ENCODE data around the gene FBXL16. TPM values are rescaled to one million over a fixed set of nuclear protein-coding genes. Genes with fewer than 3 reads are reported as not detected.

The FBXL16 gene
- total and polyA plus RNA-seq, 9 of the 15 experiments (the other 6 are each of a cell fraction or from before 2014, with no cell fraction given): 0.21 to 8.2 (median 1.7) TPM

- no peak for TF ChIP-seq POLR2AphosphoS2 (IDR thresholded peaks at IDR 0.05; ENCODE audit: low read length)
- TF ChIP-seq RAD21 (CRISPR knock-in tag; conservative IDR thresholded peaks at IDR 0.05 in 1 of 2, IDR thresholded peaks at IDR 0.05 in 1 of 2): peak in 1 of 2 experiments; percentile 43; a peak in 2 of 4 replicates
- TF ChIP-seq CREB1 (IDR thresholded peaks at IDR 0.05): no peak
- no peak for TF ChIP-seq CREB1 (CRISPR knock-in tag; IDR thresholded peaks at IDR 0.05)
- no peak for TF ChIP-seq ZNF436 (CRISPR knock-in tag; IDR thresholded peaks at IDR 0.05)
- TF ChIP-seq, protein P1, sequence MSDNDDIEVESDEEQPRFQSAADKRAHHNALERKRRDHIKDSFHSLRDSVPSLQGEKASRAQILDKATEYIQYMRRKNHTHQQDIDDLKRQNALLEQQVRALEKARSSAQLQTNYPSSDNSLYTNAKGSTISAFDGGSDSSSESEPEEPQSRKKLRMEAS (CRISPR knock-in tag; IDR thresholded peaks at IDR 0.05): 0 out of 2 replicates have a peak, but pooled peaks have one; percentile 25
- TF ChIP-seq, protein P2, sequence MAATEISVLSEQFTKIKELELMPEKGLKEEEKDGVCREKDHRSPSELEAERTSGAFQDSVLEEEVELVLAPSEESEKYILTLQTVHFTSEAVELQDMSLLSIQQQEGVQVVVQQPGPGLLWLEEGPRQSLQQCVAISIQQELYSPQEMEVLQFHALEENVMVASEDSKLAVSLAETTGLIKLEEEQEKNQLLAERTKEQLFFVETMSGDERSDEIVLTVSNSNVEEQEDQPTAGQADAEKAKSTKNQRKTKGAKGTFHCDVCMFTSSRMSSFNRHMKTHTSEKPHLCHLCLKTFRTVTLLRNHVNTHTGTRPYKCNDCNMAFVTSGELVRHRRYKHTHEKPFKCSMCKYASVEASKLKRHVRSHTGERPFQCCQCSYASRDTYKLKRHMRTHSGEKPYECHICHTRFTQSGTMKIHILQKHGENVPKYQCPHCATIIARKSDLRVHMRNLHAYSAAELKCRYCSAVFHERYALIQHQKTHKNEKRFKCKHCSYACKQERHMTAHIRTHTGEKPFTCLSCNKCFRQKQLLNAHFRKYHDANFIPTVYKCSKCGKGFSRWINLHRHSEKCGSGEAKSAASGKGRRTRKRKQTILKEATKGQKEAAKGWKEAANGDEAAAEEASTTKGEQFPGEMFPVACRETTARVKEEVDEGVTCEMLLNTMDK (IDR thresholded peaks at IDR 0.05; ENCODE audit: borderline replicate concordance, insufficient read depth, low read depth, low read length, poor library complexity, severe bottlenecking): peak; percentile 79
- TF ChIP-seq, protein P3, sequence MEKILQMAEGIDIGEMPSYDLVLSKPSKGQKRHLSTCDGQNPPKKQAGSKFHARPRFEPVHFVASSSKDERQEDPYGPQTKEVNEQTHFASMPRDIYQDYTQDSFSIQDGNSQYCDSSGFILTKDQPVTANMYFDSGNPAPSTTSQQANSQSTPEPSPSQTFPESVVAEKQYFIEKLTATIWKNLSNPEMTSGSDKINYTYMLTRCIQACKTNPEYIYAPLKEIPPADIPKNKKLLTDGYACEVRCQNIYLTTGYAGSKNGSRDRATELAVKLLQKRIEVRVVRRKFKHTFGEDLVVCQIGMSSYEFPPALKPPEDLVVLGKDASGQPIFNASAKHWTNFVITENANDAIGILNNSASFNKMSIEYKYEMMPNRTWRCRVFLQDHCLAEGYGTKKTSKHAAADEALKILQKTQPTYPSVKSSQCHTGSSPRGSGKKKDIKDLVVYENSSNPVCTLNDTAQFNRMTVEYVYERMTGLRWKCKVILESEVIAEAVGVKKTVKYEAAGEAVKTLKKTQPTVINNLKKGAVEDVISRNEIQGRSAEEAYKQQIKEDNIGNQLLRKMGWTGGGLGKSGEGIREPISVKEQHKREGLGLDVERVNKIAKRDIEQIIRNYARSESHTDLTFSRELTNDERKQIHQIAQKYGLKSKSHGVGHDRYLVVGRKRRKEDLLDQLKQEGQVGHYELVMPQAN (IDR thresholded peaks at IDR 0.05; ENCODE audit: borderline replicate concordance): no peak
- TF ChIP-seq ZNF408 (CRISPR knock-in tag; IDR thresholded peaks at IDR 0.05; ENCODE audit: low read depth): no peak
- TF ChIP-seq ZNF431 (CRISPR knock-in tag; IDR thresholded peaks at IDR 0.05): no peak
- no peak for TF ChIP-seq WHSC1 (IDR thresholded peaks at IDR 0.05; ENCODE audit: low read length)
- TF ChIP-seq, protein P4, sequence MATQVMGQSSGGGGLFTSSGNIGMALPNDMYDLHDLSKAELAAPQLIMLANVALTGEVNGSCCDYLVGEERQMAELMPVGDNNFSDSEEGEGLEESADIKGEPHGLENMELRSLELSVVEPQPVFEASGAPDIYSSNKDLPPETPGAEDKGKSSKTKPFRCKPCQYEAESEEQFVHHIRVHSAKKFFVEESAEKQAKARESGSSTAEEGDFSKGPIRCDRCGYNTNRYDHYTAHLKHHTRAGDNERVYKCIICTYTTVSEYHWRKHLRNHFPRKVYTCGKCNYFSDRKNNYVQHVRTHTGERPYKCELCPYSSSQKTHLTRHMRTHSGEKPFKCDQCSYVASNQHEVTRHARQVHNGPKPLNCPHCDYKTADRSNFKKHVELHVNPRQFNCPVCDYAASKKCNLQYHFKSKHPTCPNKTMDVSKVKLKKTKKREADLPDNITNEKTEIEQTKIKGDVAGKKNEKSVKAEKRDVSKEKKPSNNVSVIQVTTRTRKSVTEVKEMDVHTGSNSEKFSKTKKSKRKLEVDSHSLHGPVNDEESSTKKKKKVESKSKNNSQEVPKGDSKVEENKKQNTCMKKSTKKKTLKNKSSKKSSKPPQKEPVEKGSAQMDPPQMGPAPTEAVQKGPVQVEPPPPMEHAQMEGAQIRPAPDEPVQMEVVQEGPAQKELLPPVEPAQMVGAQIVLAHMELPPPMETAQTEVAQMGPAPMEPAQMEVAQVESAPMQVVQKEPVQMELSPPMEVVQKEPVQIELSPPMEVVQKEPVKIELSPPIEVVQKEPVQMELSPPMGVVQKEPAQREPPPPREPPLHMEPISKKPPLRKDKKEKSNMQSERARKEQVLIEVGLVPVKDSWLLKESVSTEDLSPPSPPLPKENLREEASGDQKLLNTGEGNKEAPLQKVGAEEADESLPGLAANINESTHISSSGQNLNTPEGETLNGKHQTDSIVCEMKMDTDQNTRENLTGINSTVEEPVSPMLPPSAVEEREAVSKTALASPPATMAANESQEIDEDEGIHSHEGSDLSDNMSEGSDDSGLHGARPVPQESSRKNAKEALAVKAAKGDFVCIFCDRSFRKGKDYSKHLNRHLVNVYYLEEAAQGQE (IDR thresholded peaks at IDR 0.05; ENCODE audit: borderline replicate concordance): peak; percentile 29; the same call in 1 of the 2 replicates
- TF ChIP-seq, protein P4 (CRISPR knock-in tag; IDR thresholded peaks at IDR 0.05; ENCODE audit: low read depth): no peak
Measured at GRCh38 chr16:733382-734207, 28.0 kb upstream of the FBXL16 start (continued).

All from K562 (cell line).